Stimulated activated CD8-positive, alpha-beta memory T cell treated with anti-CD3 and anti-CD28 coated beads, Interleukin-2, amount 100 ng/mL, for 48 hours (primary cell): ENCODE results near the gene CCNG1.

ENCODE experiments used
- DNase-seq, 2 donors: peaks; one replicate each; pipeline ENCODE4 v3.0.0-alpha.2; 2020; ENCODE audit warnings: low read depth in 2 of 2

CCNG1 gene

GRCh38 chr5:163489745-163490075 is 52.3 kb downstream of the CCNG1 start:
- DNase-seq, result no peak
